Uterus (tissue), 4 donors: ENCODE measurements around the gene ADARB1. TPM values are rescaled to one million over a fixed set of nuclear protein-coding genes. Genes with fewer than 3 reads are reported as not detected.
"Not testable (repeated sequence)": the region's sequence is repeated elsewhere in the genome, so short reads cannot be mapped to it uniquely, and the experiment has no call there.

Experiments
- DNase-seq, 2 donors: peaks; one replicate each; pipeline ENCODE4 v3.0.0-alpha.2; 2019 to 2020
- H3K27ac ChIP-seq, 2 donors: fragments of 200-600 bp; sonication (generic); 1 replicate in 1 of 2; 2 replicates in 1 of 2; pipeline ENCODE4 v1.5.1; 2016 to 2018
- H3K27me3 ChIP-seq, 2 donors: fragments of 200-600 bp; sonication (generic); one replicate each; pipeline ENCODE4 v1.5.1; 2018 to 2019; ENCODE audit warnings: control low read depth in 1 of 2
- H3K36me3 ChIP-seq, 2 donors: fragments of 200-600 bp; sonication (generic); one replicate each; pipeline ENCODE4 v1.5.1; 2019; ENCODE audit warnings: control low read depth in 1 of 2
- H3K4me1 ChIP-seq, 2 donors: fragments of 200-600 bp; sonication (generic); one replicate each; pipeline ENCODE4 v1.5.1; 2018 to 2019; ENCODE audit warnings: control low read depth in 1 of 2
- H3K4me3 ChIP-seq, 2 donors: fragments of 200-600 bp; sonication (generic); 1 replicate in 1 of 2; 2 replicates in 1 of 2; pipeline ENCODE4 v1.5.1; 2018 to 2019; ENCODE audit warnings: mild to moderate bottlenecking in 1 of 2
- H3K9me3 ChIP-seq, 2 donors: fragments of 200-600 bp; sonication (generic); one replicate each; pipeline ENCODE4 v1.5.1; 2019; ENCODE audit warnings: control low read depth in 1 of 2
- CTCF ChIP-seq, 4 experiments: fragments of 200-600 bp in 2 of 4; fragments of 450-650 bp in 2 of 4; sonication (generic) in 2 of 4; IDR thresholded peaks; one replicate each; pipeline ENCODE4 v1.5.1; 2016 to 2019; ENCODE audit warnings: antibody characterized with exemption in 4 of 4, mild to moderate bottlenecking in 2 of 4, moderate library complexity in 1 of 4
- POLR2A ChIP-seq, 2 donors: fragments of 450-650 bp; IDR thresholded peaks; one replicate each; pipeline ENCODE4 v1.6.1; 2016; ENCODE audit warnings: antibody characterized with exemption in 2 of 2, mild to moderate bottlenecking in 1 of 2, moderate library complexity in 1 of 2
- intact Hi-C: fragments of 100-400 bp; cut with DNase I; formaldehyde crosslinking; loops from one replicate; pipeline ENCODE4 v1.15.1; 2023; ENCODE audit warnings: low total_unique reads
- total RNA-seq, 4 donors: library from RNA; depleted of rRNA in 3 of 4; stranded (reverse); fragments of >200 nt in 3 of 4; gene quantifications; one replicate each; pipeline versions ENCODE4 v1.1.0 to v1.2.4, GENCODE V29; 2014 to 2023
- donor health status: DM: yes; HTN: yes; CAD: no.

Gene ADARB1
- total RNA-seq, 4 donors from 2014 or later: 21.8 to 69.6 (median 43.3) TPM

- H3K4me3 ChIP-seq: no peak overlapping the region
- H3K27ac ChIP-seq: no peak overlapping the region
- no peak for DNase-seq
- no peaks in the 10 kb centered on the region for H3K36me3 ChIP-seq
- H3K9me3 ChIP-seq: no peaks in the 10 kb centered on the region
- no peaks in the 10 kb centered on the region for H3K27me3 ChIP-seq
- intact Hi-C loops: loop anchor here (5.0 to 10.0 kb wide), 2 partner anchors 62 to 189 kb away; partner anchors contain the start of gene ADARB1
- TF ChIP-seq CTCF (IDR thresholded peaks at IDR 0.05): no peak
- TF ChIP-seq POLR2A (IDR thresholded peaks at IDR 0.05): no peak
- peaks cover 0 to 5% of the 10 kb centered on the region in 2 donors for H3K4me1 ChIP-seq
Measured at GRCh38 chr21:45136500-45136899, 62.1 kb downstream of the ADARB1 start.

- Histone ChIP-seq H3K36me3 (no peaks in the 10 kb centered on the region), H3K4me1 (no peaks in the 10 kb centered on the region), H3K27me3 (no peaks in the 10 kb centered on the region), H3K9me3 (no peaks in the 10 kb centered on the region), H3K27ac (no peak overlapping the region), H3K4me3 (no peak overlapping the region)
- intact Hi-C loops: loop anchor here (5.0 to 10.0 kb wide), 2 partner anchors 62 to 190 kb away; partner anchors contain the start of gene ADARB1
- TF ChIP-seq CTCF (IDR thresholded peaks at IDR 0.05): peak; percentile 79 to 84 (median 83)
- no peak for TF ChIP-seq POLR2A (IDR thresholded peaks at IDR 0.05)
- DNase-seq: peak; percentile 88 to 90
Measured at GRCh38 chr21:45136927-45137611, 62.7 kb downstream of the ADARB1 start.

GRCh38 chr21:45137612-45137937, 63.2 kb downstream of the ADARB1 start:
- H3K4me3 ChIP-seq: no peak overlapping the region
- DNase-seq: no peak
- no peaks in the 10 kb centered on the region for H3K27me3 ChIP-seq
- no peak overlapping the region for H3K27ac ChIP-seq
- TF ChIP-seq POLR2A (IDR thresholded peaks at IDR 0.05) (no peak), CTCF (IDR thresholded peaks at IDR 0.05) (no peak)
- H3K4me1 ChIP-seq: no peaks in the 10 kb centered on the region
- intact Hi-C loops: loop anchor here (5.0 to 10.0 kb wide), 2 partner anchors 63 to 190 kb away; partner anchors contain the start of gene ADARB1
- H3K36me3 ChIP-seq: no peaks in the 10 kb centered on the region
- no peaks in the 10 kb centered on the region for H3K9me3 ChIP-seq

GRCh38 chr21:45138199-45139002, 64.0 kb downstream of the ADARB1 start:
- H3K9me3 ChIP-seq: no peaks in the 10 kb centered on the region
- no peaks in the 10 kb centered on the region for H3K36me3 ChIP-seq
- intact Hi-C loops: loop anchor here (5.0 to 10.0 kb wide), 2 partner anchors 64 to 191 kb away; partner anchors contain the start of gene ADARB1
- H3K4me3 ChIP-seq: no peak overlapping the region
- no peaks in the 10 kb centered on the region for H3K27me3 ChIP-seq
- TF ChIP-seq CTCF (IDR thresholded peaks at IDR 0.05) (peak; percentile 54 to 72 (median 60)), POLR2A (IDR thresholded peaks at IDR 0.05) (no peak)
- no peaks in the 10 kb centered on the region for H3K4me1 ChIP-seq
- DNase-seq: peak; percentile 61 to 72
- no peak overlapping the region for H3K27ac ChIP-seq

GRCh38 chr21:45139003-45139360, 64.6 kb downstream of the ADARB1 start:
- not testable (repeated sequence) for H3K36me3 ChIP-seq, H3K9me3 ChIP-seq, H3K4me1 ChIP-seq, H3K4me3 ChIP-seq, DNase-seq, H3K27me3 ChIP-seq, H3K27ac ChIP-seq
- intact Hi-C loops: loop anchor here (5.0 to 10.0 kb wide), 2 partner anchors 64 to 192 kb away; partner anchors contain the start of gene ADARB1
